ENCODE measurements around the gene COA1. TPM values are rescaled to one million over a fixed set of nuclear protein-coding genes. Genes with fewer than 3 reads are reported as not detected.

The COA1 gene
- total RNA-seq, 4 donors from 2014 or later: 59.4 to 72.0 (median 68.7) TPM

DNA sequence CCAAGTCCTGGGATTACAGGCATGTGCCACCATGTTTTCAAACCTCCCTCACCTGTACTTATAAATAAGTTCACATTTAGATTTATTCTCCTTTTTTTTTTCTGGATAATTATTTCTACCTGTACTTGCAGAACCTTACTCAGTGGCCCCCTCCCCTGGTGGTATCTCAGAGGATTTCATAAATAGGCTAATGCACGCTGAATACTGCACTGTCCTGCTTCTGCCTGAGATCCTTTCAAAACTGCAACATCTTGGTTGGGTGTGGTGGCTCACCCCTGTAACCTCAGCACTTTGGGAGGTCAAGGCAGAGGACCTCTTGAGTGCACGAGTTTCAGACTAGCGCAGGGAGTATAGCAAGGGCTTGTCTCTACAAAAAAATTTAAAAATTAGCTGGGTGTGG is 24.5 kb upstream of the COA1 start:
- intact Hi-C loops (cut with DNase I): no loop called here
- DNase-seq: no peak
- no peaks in the 10 kb centered on the region for H3K9me3 ChIP-seq
- no peak overlapping the region for H3K4me3 ChIP-seq (replicated peaks in 1 of 3)
- H3K4me1 ChIP-seq: peaks cover 0 to 5% of the 10 kb centered on the region in 2 donors
- 89 to 92% methylated on average over 3 of the region's 3 CpGs for WGBS, 2 donors
- TF ChIP-seq CTCF (IDR thresholded peaks at IDR 0.05): no peak
- no peaks in the 10 kb centered on the region for H3K27me3 ChIP-seq
- H3K27ac ChIP-seq: no peak overlapping the region
- no peaks in the 10 kb centered on the region for H3K36me3 ChIP-seq

DNA sequence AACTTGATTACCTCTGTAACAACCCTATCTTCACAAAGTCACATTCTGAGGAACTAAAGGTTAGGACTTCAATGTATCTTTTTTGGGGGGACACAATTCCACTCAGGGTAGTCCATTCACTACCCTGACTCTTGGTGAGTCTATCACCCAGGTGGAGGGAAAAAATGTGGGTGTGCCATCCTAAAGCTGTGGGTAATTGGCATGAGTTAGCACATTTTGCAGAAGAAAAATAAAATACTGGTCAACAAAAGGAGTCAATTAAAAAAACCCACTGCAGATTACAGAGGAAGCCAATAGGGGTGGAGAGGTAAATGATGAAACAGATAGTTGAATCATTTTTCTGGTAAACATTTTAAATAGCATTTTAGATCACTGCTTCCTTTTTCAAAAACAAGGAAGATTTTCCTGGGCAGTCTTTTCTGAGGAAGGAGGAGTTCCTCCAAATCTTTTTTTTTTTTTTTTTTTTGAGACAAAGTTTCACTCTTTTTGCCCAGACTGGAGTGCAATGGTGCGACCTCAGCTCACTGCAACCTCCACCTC is 24.0 kb upstream of the COA1 start:
- H3K27me3 ChIP-seq: no peaks in the 10 kb centered on the region
- intact Hi-C loops (cut with DNase I): no loop called here
- H3K4me3 ChIP-seq (replicated peaks in 1 of 3): no peak overlapping the region
- WGBS, 2 donors: 86 to 94% methylated on average over 1 of the region's 1 CpG
- H3K36me3 ChIP-seq: no peaks in the 10 kb centered on the region
- H3K4me1 ChIP-seq: peaks cover 0 to 5% of the 10 kb centered on the region in 2 donors
- TF ChIP-seq CTCF (IDR thresholded peaks at IDR 0.05) (no peak), POLR2A (IDR thresholded peaks at IDR 0.05) (no peak)
- no peaks in the 10 kb centered on the region for H3K9me3 ChIP-seq
- no peak overlapping the region for H3K27ac ChIP-seq
- DNase-seq: no peak

DNA sequence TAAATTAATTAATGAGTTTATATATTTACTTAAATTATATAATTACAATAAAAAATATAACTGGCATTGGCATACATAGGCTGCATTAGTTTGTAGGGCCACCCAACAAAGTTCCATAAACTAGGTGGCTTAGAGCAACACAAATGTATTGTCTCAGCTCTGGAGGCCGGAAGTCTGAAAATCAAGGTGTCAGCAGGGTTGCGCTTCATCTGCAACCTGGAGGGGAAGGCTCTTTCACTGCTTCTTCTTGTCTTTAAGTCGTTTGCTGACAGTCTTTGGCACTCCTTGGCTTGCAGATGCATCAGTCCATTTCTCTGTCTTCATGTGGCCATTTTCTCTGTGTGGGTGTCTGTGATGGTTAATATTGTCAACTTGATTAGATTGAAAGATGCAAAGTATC is 23.1 kb upstream of the COA1 start:
- no peak overlapping the region for H3K27ac ChIP-seq
- H3K36me3 ChIP-seq: no peaks in the 10 kb centered on the region
- intact Hi-C loops (cut with DNase I): no loop called here
- no peak overlapping the region for H3K4me3 ChIP-seq (replicated peaks in 1 of 3)
- no peaks in the 10 kb centered on the region for H3K27me3 ChIP-seq
- no peaks in the 10 kb centered on the region for H3K9me3 ChIP-seq
- H3K4me1 ChIP-seq: no peaks in the 10 kb centered on the region
- DNase-seq: no peak
- 83 to 84% methylated on average over 3 of the region's 3 CpGs for WGBS, 2 donors
- TF ChIP-seq POLR2A (IDR thresholded peaks at IDR 0.05) (no peak), CTCF (IDR thresholded peaks at IDR 0.05) (no peak)

DNA sequence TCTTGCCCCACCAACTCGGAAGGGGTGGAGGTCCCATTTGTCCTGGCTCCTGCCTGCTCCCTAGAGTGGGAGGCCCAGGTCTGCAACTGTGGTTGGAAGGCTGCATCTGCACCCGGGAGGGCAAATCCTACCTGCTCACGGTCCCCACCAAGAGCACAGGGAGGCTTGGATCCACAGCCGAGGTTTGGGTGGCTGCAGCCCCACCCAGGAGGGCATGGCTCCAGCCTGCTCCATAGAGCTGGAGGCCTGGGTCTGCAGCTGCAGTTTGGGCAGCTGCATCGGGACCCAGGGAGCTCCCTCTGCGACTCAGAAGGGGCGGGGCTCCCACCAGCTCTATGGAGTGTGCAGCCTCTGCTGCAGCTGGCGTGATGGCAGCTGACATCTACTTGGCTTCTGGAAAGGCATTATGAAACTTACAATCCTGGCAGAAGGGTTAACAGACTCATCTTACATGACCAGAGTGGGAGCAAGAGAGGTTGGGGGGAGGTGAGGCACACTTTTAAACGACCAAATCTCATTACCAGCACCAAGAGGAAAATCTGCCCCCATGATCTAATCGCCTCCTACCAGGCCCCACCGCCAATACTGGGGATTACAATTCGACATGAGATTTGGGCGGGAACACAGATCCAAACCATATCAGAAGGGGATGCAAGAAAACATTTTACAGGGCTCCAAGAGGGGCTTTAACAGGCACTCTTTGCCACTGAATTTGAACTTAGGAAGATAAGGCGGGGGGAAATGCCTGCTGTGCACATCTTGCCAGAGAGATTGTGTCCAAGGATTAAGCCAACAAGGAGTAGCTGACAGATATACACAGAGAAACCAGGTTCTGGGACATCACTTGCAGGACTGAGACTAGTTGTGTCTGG is 20.9 kb upstream of the COA1 start:
- no peak overlapping the region for H3K4me3 ChIP-seq (replicated peaks in 1 of 3)
- TF ChIP-seq CTCF (IDR thresholded peaks at IDR 0.05) (no peak), POLR2A (IDR thresholded peaks at IDR 0.05) (no peak)
- no peaks in the 10 kb centered on the region for H3K27me3 ChIP-seq
- DNase-seq: no peak
- H3K36me3 ChIP-seq: no peaks in the 10 kb centered on the region
- no peaks in the 10 kb centered on the region for H3K4me1 ChIP-seq
- H3K27ac ChIP-seq: no peak overlapping the region
- intact Hi-C loops (cut with DNase I): no loop called here
- 74 to 78% methylated on average over 9 to 13 of the region's 14 CpGs for WGBS, 2 donors
- H3K9me3 ChIP-seq: no peaks in the 10 kb centered on the region

- H3K4me3 ChIP-seq (replicated peaks in 1 of 3): no peak overlapping the region
- 60 to 66% methylated on average over 4 to 5 of the region's 5 CpGs for WGBS, 2 donors
- intact Hi-C loops (cut with DNase I): no loop called here
- H3K4me1 ChIP-seq: no peaks in the 10 kb centered on the region
- no peak for DNase-seq
- H3K27ac ChIP-seq: no peak overlapping the region
- H3K36me3 ChIP-seq: no peaks in the 10 kb centered on the region
- H3K9me3 ChIP-seq: no peaks in the 10 kb centered on the region
- TF ChIP-seq CTCF (IDR thresholded peaks at IDR 0.05) (no peak), POLR2A (IDR thresholded peaks at IDR 0.05) (no peak)
- no peaks in the 10 kb centered on the region for H3K27me3 ChIP-seq
These were observed 20.1 kb upstream of the COA1 start for GRCh38 chr7:43749383-43749940.
